ENCODE results near the gene DNAH11. TPM values are rescaled to one million over a fixed set of nuclear protein-coding genes. Genes with fewer than 3 reads are reported as not detected.
A peak's percentile ranks its signal among the peaks of the same experiment; 100 is the strongest.

Gene DNAH11
- polyA plus RNA-seq, 1 donor from 2014 or later: 0.16 TPM

DNA sequence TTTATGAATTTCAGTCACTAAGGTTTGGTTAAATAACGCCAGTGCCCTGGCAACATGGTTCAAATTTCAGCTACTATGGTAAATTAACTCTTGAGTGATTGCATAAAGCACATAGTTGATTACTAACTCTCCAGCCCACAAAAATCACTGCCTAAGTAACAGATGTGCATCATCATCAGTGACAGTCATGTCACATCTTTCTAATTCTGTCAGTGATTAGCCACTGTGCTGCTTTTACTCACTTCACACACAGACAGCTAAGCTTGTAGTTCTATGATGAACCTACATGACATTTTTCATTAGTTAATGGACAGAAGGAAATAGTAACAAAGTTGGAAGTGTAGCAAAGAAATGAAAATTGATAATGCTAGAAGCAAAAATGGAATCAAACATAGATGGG lies 108.9 kb downstream of the DNAH11 start:
- H3K4me2 ChIP-seq (ENCODE audit: low read length): no peak overlapping the region
- H3K9ac ChIP-seq (ENCODE audit: low read length): no peak overlapping the region
- H3K9me2 ChIP-seq (ENCODE audit: insufficient read depth, low read length): no peaks in the 10 kb centered on the region
- TF ChIP-seq MXI1 (conservative IDR thresholded peaks at IDR 0.05; ENCODE audit: poor library complexity, severe bottlenecking): no peak
- TF ChIP-seq, protein P1, sequence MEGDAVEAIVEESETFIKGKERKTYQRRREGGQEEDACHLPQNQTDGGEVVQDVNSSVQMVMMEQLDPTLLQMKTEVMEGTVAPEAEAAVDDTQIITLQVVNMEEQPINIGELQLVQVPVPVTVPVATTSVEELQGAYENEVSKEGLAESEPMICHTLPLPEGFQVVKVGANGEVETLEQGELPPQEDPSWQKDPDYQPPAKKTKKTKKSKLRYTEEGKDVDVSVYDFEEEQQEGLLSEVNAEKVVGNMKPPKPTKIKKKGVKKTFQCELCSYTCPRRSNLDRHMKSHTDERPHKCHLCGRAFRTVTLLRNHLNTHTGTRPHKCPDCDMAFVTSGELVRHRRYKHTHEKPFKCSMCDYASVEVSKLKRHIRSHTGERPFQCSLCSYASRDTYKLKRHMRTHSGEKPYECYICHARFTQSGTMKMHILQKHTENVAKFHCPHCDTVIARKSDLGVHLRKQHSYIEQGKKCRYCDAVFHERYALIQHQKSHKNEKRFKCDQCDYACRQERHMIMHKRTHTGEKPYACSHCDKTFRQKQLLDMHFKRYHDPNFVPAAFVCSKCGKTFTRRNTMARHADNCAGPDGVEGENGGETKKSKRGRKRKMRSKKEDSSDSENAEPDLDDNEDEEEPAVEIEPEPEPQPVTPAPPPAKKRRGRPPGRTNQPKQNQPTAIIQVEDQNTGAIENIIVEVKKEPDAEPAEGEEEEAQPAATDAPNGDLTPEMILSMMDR (IDR thresholded peaks at IDR 0.05; ENCODE audit: poor library complexity, severe bottlenecking): no peak
- TF ChIP-seq, protein P2, sequence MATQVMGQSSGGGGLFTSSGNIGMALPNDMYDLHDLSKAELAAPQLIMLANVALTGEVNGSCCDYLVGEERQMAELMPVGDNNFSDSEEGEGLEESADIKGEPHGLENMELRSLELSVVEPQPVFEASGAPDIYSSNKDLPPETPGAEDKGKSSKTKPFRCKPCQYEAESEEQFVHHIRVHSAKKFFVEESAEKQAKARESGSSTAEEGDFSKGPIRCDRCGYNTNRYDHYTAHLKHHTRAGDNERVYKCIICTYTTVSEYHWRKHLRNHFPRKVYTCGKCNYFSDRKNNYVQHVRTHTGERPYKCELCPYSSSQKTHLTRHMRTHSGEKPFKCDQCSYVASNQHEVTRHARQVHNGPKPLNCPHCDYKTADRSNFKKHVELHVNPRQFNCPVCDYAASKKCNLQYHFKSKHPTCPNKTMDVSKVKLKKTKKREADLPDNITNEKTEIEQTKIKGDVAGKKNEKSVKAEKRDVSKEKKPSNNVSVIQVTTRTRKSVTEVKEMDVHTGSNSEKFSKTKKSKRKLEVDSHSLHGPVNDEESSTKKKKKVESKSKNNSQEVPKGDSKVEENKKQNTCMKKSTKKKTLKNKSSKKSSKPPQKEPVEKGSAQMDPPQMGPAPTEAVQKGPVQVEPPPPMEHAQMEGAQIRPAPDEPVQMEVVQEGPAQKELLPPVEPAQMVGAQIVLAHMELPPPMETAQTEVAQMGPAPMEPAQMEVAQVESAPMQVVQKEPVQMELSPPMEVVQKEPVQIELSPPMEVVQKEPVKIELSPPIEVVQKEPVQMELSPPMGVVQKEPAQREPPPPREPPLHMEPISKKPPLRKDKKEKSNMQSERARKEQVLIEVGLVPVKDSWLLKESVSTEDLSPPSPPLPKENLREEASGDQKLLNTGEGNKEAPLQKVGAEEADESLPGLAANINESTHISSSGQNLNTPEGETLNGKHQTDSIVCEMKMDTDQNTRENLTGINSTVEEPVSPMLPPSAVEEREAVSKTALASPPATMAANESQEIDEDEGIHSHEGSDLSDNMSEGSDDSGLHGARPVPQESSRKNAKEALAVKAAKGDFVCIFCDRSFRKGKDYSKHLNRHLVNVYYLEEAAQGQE (IDR thresholded peaks at IDR 0.05; ENCODE audit: borderline replicate concordance): no peak
- no peak for TF ChIP-seq SMC3 (conservative IDR thresholded peaks at IDR 0.05; ENCODE audit: poor library complexity)
- peak; percentile 54 for TF ChIP-seq POLR2AphosphoS5 (IDR thresholded peaks at IDR 0.05)
- no peak for TF ChIP-seq RAD21 (conservative IDR thresholded peaks at IDR 0.05)
- no peak for TF ChIP-seq EZH2 (IDR thresholded peaks at IDR 0.05; ENCODE audit: borderline replicate concordance, insufficient read depth, low read length, poor library complexity, severe bottlenecking)
- no peak for TF ChIP-seq TAF1 (IDR thresholded peaks at IDR 0.05; ENCODE audit: low read depth)
- TF ChIP-seq EP300 (conservative IDR thresholded peaks at IDR 0.05; ENCODE audit: poor library complexity, severe bottlenecking): peak; percentile 75
- H4K20me1 ChIP-seq (ENCODE audit: insufficient read depth): no peaks in the 10 kb centered on the region
- no peaks in the 10 kb centered on the region for H3K27me3 ChIP-seq (ENCODE audit: insufficient read depth, low read depth, low read length)
- no peak overlapping the region for H2AFZ ChIP-seq (ENCODE audit: low read depth, low read length)
- no peaks in the 10 kb centered on the region for H3F3A ChIP-seq (ENCODE audit: insufficient read depth, low read length, poor library complexity, severe bottlenecking)
- no peak overlapping the region for H3K27ac ChIP-seq (ENCODE audit: low read length)
- no peaks in the 10 kb centered on the region for H3K9me3 ChIP-seq (ENCODE audit: low read length)
- no peaks in the 10 kb centered on the region for H3K79me2 ChIP-seq (replicated peaks; ENCODE audit: insufficient read depth, low read length)
- no peak overlapping the region for H3K4me3 ChIP-seq (ENCODE audit: low read length)
- H3K36me3 ChIP-seq (ENCODE audit: insufficient read depth, low read length): no peaks in the 10 kb centered on the region

DNA sequence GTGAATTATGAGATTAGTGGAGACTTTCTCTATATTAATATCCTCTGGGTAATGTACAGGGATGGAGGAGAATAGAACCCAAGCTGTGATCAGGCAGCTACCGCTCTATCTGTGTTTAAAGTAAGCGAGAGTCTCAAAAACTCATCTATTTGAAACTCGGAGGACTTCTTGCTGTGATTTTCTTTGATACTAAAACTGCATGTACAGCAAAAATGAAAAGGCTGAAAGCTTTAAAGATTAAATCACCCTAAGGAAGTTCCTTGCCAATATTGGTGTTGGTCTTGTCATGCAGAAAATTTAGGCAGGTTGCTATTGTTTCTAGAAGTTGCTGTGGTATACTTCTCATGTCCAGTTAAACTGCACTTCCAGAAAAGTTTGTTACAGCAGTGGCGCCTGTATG lies 110.8 kb downstream of the DNAH11 start:
- no peak overlapping the region for H3K27ac ChIP-seq (ENCODE audit: low read length)
- H2AFZ ChIP-seq (ENCODE audit: low read depth, low read length): no peak overlapping the region
- no peaks in the 10 kb centered on the region for H3K9me3 ChIP-seq (ENCODE audit: low read length)
- H3K4me2 ChIP-seq (ENCODE audit: low read length): no peak overlapping the region
- no peaks in the 10 kb centered on the region for H4K20me1 ChIP-seq (ENCODE audit: insufficient read depth)
- no peak overlapping the region for H3K9ac ChIP-seq (ENCODE audit: low read length)
- H3F3A ChIP-seq (ENCODE audit: insufficient read depth, low read length, poor library complexity, severe bottlenecking): no peaks in the 10 kb centered on the region
- H3K79me2 ChIP-seq (replicated peaks; ENCODE audit: insufficient read depth, low read length): no peaks in the 10 kb centered on the region
- H3K9me2 ChIP-seq (ENCODE audit: insufficient read depth, low read length): no peaks in the 10 kb centered on the region
- no peak overlapping the region for H3K4me3 ChIP-seq (ENCODE audit: low read length)
- TF ChIP-seq MXI1 (conservative IDR thresholded peaks at IDR 0.05; ENCODE audit: poor library complexity, severe bottlenecking) (no peak), RAD21 (conservative IDR thresholded peaks at IDR 0.05) (no peak), POLR2AphosphoS5 (IDR thresholded peaks at IDR 0.05) (no peak), SMC3 (conservative IDR thresholded peaks at IDR 0.05; ENCODE audit: poor library complexity) (no peak), TAF1 (IDR thresholded peaks at IDR 0.05; ENCODE audit: low read depth) (no peak), EP300 (conservative IDR thresholded peaks at IDR 0.05; ENCODE audit: poor library complexity, severe bottlenecking) (no peak), EZH2 (IDR thresholded peaks at IDR 0.05; ENCODE audit: borderline replicate concordance, insufficient read depth, low read length, poor library complexity, severe bottlenecking) (no peak)
- TF ChIP-seq, protein P1 (IDR thresholded peaks at IDR 0.05; ENCODE audit: poor library complexity, severe bottlenecking): no peak
- TF ChIP-seq, protein P2 (IDR thresholded peaks at IDR 0.05; ENCODE audit: borderline replicate concordance): no peak
- H3K36me3 ChIP-seq (ENCODE audit: insufficient read depth, low read length): no peaks in the 10 kb centered on the region
- H3K27me3 ChIP-seq (ENCODE audit: insufficient read depth, low read depth, low read length): no peaks in the 10 kb centered on the region

All from neural cell (in vitro differentiated cells).